AG04450 (cell line): Measurements from ENCODE around the gene CAMKMT. TPM values are rescaled to one million over a fixed set of nuclear protein-coding genes. Genes with fewer than 3 reads are reported as not detected.
"Not testable (repeated sequence)": the region's sequence is repeated elsewhere in the genome, so short reads cannot be mapped to it uniquely, and the experiment has no call there.

Experiments
- CTCF ChIA-PET: fragments of 300-600, 350-600 bp; formaldehyde crosslinking; extraction: SDS; loops from one replicate; lab custom pipeline; 2022; ENCODE audit warnings: antibody characterized with exemption, inconsistent platforms; lab: Charles Lee
- POLR2A ChIA-PET: fragments of 350-600 bp; formaldehyde crosslinking; extraction: SDS; loops from one replicate; lab custom pipeline; 2021; ENCODE audit warnings: antibody characterized with exemption, inconsistent platforms; lab: Yijun Ruan, JAX
- DNase-seq: peaks from one replicate; pipeline ENCODE4 v3.0.0-alpha.2; 2011; ENCODE audit warnings: low read depth, low spot score
- H3K27ac ChIP-seq: one replicate; pipeline ENCODE4 v1.5.1; 2012; ENCODE audit warnings: low read depth, low read length, control low read depth
- H3K27me3 ChIP-seq: one replicate; pipeline ENCODE4 v1.6.0; 2012; ENCODE audit warnings: low read length; ENCODE audit not compliant: control insufficient read depth, insufficient read depth
- H3K4me3 ChIP-seq: 2 replicates; pipeline ENCODE4 v1.5.1; 2011; ENCODE audit warnings: mild to moderate bottlenecking, low read depth, low read length, control low read depth
- H3K9me3 ChIP-seq: 2 replicates; pipeline ENCODE4 v1.5.1; 2012; ENCODE audit warnings: low read length; ENCODE audit not compliant: control insufficient read depth, insufficient read depth
- polyA plus RNA-seq: library from polyadenylated mRNA; depleted of rRNA; stranded (reverse); fragments of >200 nt; gene quantifications from 2 replicates; pipeline ENCODE4 v1.2.3, GENCODE V29; 2011
- TF ChIP-seq, protein P1 (sequence below): IDR thresholded peaks from 2 replicates; pipeline ENCODE4 v1.5.1; 2011; ENCODE audit warnings: low read depth, low read length, control low read depth, inconsistent platforms

CAMKMT gene
- polyA plus RNA-seq, 1 experiment, result 10.2 TPM

DNA sequence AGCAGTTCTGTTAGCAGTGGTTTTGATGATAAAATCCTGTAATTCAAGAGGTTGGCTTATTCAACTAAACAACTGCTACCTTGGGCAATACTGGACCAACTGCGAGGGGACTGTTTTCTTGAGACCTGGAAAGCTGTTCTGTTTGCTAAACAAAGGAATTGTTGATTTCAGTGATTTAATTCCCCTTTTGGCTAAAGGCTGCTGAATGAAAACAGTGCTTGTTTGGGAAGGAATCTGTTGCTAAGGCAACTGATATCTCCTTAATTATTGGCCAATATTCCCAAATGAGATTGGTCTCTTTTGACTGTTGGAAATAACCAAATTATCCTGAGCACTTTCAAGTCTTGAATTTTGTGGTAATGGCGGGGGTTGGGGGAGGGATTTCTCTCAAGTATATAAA, 136.8 kb downstream of the CAMKMT start:
- ChIA-PET CTCF (interaction anchor here (0.6 to 13.9 kb wide), 2 partner anchors 19 to 460 kb away, joined by 5 to 114 read pairs; no protein-coding TSS in a partner anchor), POLR2A (no interaction called here)
- Histone ChIP-seq H3K27me3 (no peaks in the 10 kb centered on the region), H3K4me3 (no peak overlapping the region), H3K9me3 (no peaks in the 10 kb centered on the region), H3K27ac (no peak overlapping the region)
- no peak for DNase-seq
- TF ChIP-seq, protein P1, sequence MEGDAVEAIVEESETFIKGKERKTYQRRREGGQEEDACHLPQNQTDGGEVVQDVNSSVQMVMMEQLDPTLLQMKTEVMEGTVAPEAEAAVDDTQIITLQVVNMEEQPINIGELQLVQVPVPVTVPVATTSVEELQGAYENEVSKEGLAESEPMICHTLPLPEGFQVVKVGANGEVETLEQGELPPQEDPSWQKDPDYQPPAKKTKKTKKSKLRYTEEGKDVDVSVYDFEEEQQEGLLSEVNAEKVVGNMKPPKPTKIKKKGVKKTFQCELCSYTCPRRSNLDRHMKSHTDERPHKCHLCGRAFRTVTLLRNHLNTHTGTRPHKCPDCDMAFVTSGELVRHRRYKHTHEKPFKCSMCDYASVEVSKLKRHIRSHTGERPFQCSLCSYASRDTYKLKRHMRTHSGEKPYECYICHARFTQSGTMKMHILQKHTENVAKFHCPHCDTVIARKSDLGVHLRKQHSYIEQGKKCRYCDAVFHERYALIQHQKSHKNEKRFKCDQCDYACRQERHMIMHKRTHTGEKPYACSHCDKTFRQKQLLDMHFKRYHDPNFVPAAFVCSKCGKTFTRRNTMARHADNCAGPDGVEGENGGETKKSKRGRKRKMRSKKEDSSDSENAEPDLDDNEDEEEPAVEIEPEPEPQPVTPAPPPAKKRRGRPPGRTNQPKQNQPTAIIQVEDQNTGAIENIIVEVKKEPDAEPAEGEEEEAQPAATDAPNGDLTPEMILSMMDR, result no peak

DNA sequence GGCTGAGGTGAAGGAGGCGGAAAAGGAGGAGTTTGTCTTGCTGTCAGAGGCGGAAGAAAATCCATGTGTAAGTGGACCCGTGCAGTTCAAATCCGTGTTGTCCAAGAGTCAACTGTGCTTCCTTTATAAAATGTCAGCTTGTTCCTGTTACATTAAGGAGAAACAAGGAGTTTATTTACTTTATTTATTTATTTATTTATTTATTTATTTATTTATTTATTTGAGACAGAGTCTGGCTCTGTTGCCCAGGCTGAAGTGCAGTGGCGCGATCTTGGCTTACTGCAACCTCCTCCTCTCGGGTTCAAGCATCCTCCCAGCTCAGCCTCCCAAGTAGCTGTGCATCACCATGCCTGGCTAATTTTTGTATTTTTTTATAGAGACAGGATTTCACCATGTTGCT, 143.9 kb downstream of the CAMKMT start:
- CTCF ChIA-PET, result interaction anchor here (2.4 kb wide), 1 partner anchor 26 kb away, joined by 13 read pairs; no protein-coding TSS in a partner anchor
- H3K27me3 ChIP-seq, DNase-seq, POLR2A ChIA-PET, H3K4me3 ChIP-seq, H3K27ac ChIP-seq, H3K9me3 ChIP-seq: not testable (repeated sequence)

DNA sequence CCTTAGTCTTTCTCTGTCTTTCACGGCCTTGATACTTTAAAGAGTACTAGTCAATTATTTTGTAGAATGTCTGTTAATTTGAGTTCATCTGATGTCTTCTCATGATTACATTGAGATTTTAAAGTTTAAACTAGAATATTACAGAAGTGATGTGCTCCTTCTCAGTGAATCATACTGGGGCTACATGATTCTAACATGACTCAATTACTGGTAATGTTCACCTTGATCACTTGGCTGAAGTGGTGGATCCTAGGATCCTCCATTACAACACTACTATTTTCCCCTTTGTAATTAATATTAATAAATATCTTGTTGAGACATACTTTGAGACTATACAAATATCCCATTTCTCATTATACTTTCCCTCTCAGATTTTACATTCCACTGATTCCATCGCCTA, 148.5 kb downstream of the CAMKMT start:
- ChIA-PET POLR2A (no interaction called here), CTCF (interaction anchor here (5.6 kb wide), 1 partner anchor 31 kb away, joined by 40 read pairs; no protein-coding TSS in a partner anchor)
- Histone ChIP-seq H3K9me3 (no peaks in the 10 kb centered on the region), H3K27ac (no peak overlapping the region), H3K27me3 (no peaks in the 10 kb centered on the region), H3K4me3 (no peak overlapping the region)
- TF ChIP-seq, protein P1, result no peak
- DNase-seq, result no peak

DNA sequence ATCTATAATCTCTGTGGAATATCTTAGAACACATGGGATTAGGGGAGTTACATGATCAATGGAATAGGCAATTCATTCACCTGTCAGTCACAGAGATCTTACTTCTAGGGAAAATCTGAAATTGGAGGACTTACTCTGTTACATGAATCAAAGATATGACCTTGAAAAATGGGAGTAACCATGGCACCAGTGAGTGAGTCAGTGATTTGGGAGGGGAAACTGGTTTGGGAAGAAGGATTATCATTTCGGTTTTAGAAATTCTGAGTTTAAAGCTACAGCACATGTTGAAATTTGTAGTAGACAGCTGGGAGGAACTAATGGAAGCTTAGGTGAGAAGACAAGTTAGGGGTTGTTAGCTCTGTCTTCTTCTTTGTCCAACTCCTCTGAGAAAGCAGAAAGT, 153.7 kb downstream of the CAMKMT start:
- ChIA-PET POLR2A (no interaction called here), CTCF (interaction anchor here (2.2 kb wide), 1 partner anchor 36 kb away, joined by 24 read pairs; no protein-coding TSS in a partner anchor)
- no peaks in the 10 kb centered on the region for H3K9me3 ChIP-seq
- DNase-seq, result no peak
- TF ChIP-seq, protein P1, result no peak
- H3K4me3 ChIP-seq, result no peak overlapping the region
- H3K27ac ChIP-seq, result no peak overlapping the region
- H3K27me3 ChIP-seq, result no peaks in the 10 kb centered on the region

DNA sequence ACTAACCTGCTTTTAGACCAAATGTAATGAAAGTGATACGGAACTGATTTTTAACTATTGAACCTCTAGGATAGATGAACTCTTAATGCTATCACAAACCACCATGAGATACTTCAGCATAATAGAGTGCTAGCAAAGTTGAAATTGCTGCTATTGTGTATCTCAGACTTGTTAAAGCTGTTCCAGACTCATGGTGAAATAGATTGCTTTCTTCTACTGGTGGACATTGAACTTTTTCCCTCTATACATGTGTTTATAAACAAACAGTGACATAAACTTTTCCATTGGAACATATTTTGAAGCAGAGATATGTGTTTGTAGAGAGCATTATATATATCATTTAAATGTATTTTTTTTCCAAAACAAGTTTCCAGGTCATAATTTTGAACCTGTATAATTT, 157.3 kb downstream of the CAMKMT start:
- CTCF ChIA-PET, result interaction anchor here (1.1 kb wide), 1 partner anchor 39 kb away, joined by 4 read pairs; no protein-coding TSS in a partner anchor
- TF ChIP-seq, protein P1, result no peak
- Histone ChIP-seq H3K27me3 (no peaks in the 10 kb centered on the region), H3K27ac (no peak overlapping the region), H3K4me3 (no peak overlapping the region), H3K9me3 (peaks cover 11% of the 10 kb centered on the region)
- POLR2A ChIA-PET, result interaction anchor here (0.5 kb wide), 1 partner anchor 102 kb away, joined by 8 read pairs; no protein-coding TSS in a partner anchor
- no peak for DNase-seq
